Tibial artery (tissue), 4 donors: ENCODE measurements around the gene SACM1L.

Source experiments
- DNase-seq, 2 donors: peaks; one replicate each; pipeline ENCODE4 v3.0.0-alpha.2; 2019
- H3K27ac ChIP-seq, 2 donors: fragments of 200-600 bp; sonication (generic) in 1 of 2; 1 replicate in 1 of 2; 2 replicates in 1 of 2; pipeline ENCODE4 v1.5.1; 2018 to 2019; ENCODE audit warnings: mild to moderate bottlenecking in 1 of 2
- H3K27me3 ChIP-seq, 2 donors: fragments of 200-600 bp; sonication (generic) in 1 of 2; one replicate each; pipeline versions ENCODE4 v1.5.1 to v1.6.0; 2016 to 2019
- H3K36me3 ChIP-seq, 3 donors: fragments of 200-600 bp; sonication (generic) in 2 of 3; one replicate each; pipeline ENCODE4 v1.5.1; 2016 to 2019; ENCODE audit warnings: mild to moderate bottlenecking in 2 of 3
- H3K4me1 ChIP-seq, 4 donors: fragments of 200-600 bp; sonication (generic) in 2 of 4; 1 replicate in 3 of 4; 2 replicates in 1 of 4; pipeline ENCODE4 v1.5.1; 2016 to 2019
- H3K4me3 ChIP-seq, 2 donors: fragments of 200-600 bp; sonication (generic) in 1 of 2; 1 replicate in 1 of 2; 2 replicates in 1 of 2; pipeline ENCODE4 v1.5.1; 2018 to 2019; ENCODE audit warnings: mild to moderate bottlenecking in 2 of 2
- H3K9me3 ChIP-seq, 3 donors: fragments of 200-600 bp; sonication (generic) in 1 of 3; one replicate each; pipeline ENCODE4 v1.5.1; 2016 to 2019
- intact Hi-C: fragments of 100-400 bp; cut with DNase I; formaldehyde crosslinking; loops from one replicate; pipeline ENCODE4 v1.15.0; 2023; ENCODE audit warnings: low total_unique reads
- TF ChIP-seq, protein P1 (sequence below), 2 experiments: fragments of 200-600 bp in 1 of 2; fragments of 450-650 bp in 1 of 2; IDR thresholded peaks; one replicate each; pipeline ENCODE4 v1.5.1; 2017 to 2019; ENCODE audit warnings: antibody characterized with exemption in 2 of 2, mild to moderate bottlenecking in 1 of 2, moderate library complexity in 1 of 2

Gene SACM1L

DNA sequence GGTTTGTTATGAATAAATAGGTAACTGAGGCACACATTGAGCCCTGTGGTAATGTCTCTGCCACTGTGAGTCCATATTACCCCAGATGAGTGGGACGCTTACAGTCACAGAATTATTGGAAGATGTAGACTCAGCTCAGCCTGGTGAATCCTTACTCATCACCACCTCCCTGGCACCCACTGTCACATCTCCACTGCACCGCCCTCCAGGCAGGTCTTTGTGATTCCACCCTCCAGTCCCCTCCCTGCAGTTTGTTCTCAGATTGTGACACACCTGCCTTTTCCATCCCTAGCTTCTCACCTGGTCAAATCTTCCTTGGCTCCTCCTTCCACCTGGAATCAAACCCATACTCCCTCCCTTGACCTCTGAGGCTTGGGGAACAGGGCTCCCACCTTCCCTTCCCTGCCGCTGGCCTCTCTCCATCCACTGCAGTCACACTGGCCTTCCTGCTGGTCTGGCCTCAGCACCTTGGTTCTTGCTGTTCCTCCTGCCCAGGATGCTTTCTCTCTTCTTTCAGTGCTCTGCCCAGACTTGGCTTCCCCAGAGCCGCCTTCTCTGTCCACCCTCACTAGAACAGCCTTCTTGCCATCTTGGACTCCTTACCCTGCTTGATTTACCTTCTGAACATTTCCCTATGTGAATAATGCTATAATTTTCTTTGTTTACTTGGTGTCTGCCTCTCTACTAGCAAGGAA, 97.8 kb downstream of the SACM1L start:
- Histone ChIP-seq H3K4me1 (no peaks in the 10 kb centered on the region), H3K4me3 (no peak overlapping the region), H3K27me3 (no peaks in the 10 kb centered on the region), H3K27ac (no peak overlapping the region), H3K9me3 (peaks cover 0 to 18% (median 6%) of the 10 kb centered on the region in 3 donors), H3K36me3 (no peaks in the 10 kb centered on the region)
- TF ChIP-seq, protein P1, sequence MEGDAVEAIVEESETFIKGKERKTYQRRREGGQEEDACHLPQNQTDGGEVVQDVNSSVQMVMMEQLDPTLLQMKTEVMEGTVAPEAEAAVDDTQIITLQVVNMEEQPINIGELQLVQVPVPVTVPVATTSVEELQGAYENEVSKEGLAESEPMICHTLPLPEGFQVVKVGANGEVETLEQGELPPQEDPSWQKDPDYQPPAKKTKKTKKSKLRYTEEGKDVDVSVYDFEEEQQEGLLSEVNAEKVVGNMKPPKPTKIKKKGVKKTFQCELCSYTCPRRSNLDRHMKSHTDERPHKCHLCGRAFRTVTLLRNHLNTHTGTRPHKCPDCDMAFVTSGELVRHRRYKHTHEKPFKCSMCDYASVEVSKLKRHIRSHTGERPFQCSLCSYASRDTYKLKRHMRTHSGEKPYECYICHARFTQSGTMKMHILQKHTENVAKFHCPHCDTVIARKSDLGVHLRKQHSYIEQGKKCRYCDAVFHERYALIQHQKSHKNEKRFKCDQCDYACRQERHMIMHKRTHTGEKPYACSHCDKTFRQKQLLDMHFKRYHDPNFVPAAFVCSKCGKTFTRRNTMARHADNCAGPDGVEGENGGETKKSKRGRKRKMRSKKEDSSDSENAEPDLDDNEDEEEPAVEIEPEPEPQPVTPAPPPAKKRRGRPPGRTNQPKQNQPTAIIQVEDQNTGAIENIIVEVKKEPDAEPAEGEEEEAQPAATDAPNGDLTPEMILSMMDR (IDR thresholded peaks at IDR 0.05), result no peak
- DNase-seq, result no peak
- intact Hi-C loops, result no loop called here

DNA sequence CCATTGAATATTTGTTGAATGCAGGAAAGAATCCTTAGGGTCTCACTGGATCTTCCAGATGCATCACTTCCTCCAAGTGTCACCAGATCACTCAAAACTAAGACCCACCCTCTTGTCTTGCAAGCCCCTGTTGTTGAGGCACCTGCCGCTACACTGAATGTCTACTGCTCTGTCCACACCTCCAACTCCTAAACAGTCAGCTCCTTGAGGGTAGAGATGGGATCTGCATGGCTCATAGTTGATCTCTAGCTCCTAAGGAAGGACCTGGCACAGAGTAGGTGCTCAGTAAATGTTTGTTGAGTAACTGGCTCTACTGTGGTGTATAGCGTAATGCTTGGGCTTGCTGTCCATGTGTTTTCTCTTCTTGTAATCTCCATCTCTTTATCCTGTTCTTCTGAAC, 98.4 kb downstream of the SACM1L start:
- Histone ChIP-seq H3K4me3 (no peak overlapping the region), H3K9me3 (peaks cover 0 to 18% (median 6%) of the 10 kb centered on the region in 3 donors), H3K27me3 (peaks cover 0 to 4% of the 10 kb centered on the region in 2 donors), H3K27ac (no peak overlapping the region), H3K4me1 (no peaks in the 10 kb centered on the region), H3K36me3 (no peaks in the 10 kb centered on the region)
- TF ChIP-seq, protein P1 (IDR thresholded peaks at IDR 0.05), result no peak
- DNase-seq, result no peak
- intact Hi-C loops, result no loop called here

DNA sequence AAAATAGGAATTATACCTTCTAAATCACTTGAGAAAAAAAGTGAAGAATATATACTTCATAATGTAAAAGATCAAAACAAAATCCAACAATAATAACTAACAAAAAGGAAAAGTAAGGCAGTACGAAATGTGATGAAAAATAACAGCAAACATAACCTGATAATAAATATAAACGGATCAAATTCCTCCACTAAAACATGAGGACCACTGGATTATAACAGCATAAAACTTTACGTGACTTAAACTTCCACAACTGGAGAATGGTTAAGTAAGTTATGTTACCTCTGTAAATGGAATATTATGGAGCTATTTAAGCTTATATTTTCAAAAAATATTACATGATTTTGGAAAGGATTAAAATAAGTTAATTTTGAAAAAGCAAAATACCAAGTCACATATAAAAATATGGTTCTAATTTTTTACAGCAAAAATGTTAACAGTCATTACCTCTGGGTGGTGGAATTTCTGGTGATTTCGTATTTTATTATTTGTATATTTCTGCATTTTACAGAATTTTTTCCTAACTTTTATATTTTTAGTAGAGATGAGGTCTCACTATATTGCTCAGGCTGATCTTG, 100.1 kb downstream of the SACM1L start:
- no peaks in the 10 kb centered on the region for H3K4me1 ChIP-seq
- DNase-seq, result no peak
- no peaks in the 10 kb centered on the region for H3K36me3 ChIP-seq
- TF ChIP-seq, protein P1 (IDR thresholded peaks at IDR 0.05), result no peak
- peaks cover 0 to 18% (median 6%) of the 10 kb centered on the region in 3 donors for H3K9me3 ChIP-seq
- no peak overlapping the region for H3K27ac ChIP-seq
- no peak overlapping the region for H3K4me3 ChIP-seq
- H3K27me3 ChIP-seq, result peaks cover 0 to 14% of the 10 kb centered on the region in 2 donors
- intact Hi-C loops, result no loop called here

DNA sequence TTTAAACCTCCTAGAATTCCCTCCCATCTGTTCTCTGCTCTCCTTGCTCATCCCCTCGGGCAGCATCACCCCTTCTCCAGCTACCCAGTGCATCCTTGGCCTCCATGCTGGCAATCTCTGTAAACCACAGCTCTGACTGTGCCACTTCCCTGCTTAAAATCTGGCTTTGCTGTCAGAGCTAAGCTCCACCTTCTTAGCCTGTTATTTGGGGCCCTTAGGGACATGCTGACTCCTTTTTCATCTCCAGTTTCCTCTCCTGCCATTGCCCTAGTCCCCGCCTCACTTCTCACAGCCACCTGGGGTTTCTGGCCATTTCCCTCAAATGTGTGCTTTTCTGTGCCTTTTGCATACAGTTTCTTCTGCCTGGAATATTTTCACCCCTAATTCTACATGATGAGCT, 101.4 kb downstream of the SACM1L start:
- no peak for DNase-seq
- intact Hi-C loops, result no loop called here
- TF ChIP-seq, protein P1 (IDR thresholded peaks at IDR 0.05), result no peak
- H3K4me3 ChIP-seq, result no peak overlapping the region
- H3K27ac ChIP-seq, result no peak overlapping the region
- H3K36me3 ChIP-seq, result no peaks in the 10 kb centered on the region
- peaks cover 0 to 25% of the 10 kb centered on the region in 2 donors for H3K27me3 ChIP-seq
- peaks cover 0 to 18% (median 0%) of the 10 kb centered on the region in 3 donors for H3K9me3 ChIP-seq
- H3K4me1 ChIP-seq, result no peaks in the 10 kb centered on the region

DNA sequence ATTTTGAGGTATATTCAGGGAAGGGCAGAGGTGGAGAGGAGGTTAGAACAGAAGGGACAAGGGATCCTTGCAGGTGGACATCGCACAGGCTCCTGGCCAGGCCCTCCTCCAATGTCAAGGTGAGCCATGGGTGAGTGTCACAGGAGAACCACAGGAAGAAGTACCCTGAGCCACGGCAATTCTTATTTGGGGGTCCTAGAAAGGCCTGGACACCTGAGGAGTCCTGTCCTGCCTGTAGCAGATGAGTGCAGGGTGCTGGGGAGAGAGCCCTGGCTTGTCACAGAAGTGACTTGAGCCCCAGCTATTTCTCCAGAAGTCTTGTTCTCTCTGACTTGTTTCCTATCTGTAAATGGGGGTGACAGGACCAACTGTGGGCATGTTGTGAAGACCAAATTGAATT, 102.8 kb downstream of the SACM1L start:
- no peak overlapping the region for H3K4me3 ChIP-seq

More for the DNA sequence above, 102.8 kb downstream of the SACM1L start:
- intact Hi-C loops, result no loop called here
- peaks cover 0 to 39% of the 10 kb centered on the region in 2 donors for H3K27me3 ChIP-seq
- H3K27ac ChIP-seq, result no peak overlapping the region
- H3K36me3 ChIP-seq, result no peaks in the 10 kb centered on the region
- TF ChIP-seq, protein P1 (IDR thresholded peaks at IDR 0.05), result no peak
- peaks cover 0 to 18% (median 0%) of the 10 kb centered on the region in 3 donors for H3K9me3 ChIP-seq
- H3K4me1 ChIP-seq, result peaks cover 0 to 12% (median 11%) of the 10 kb centered on the region in 4 donors
- no peak for DNase-seq
